Measurements from ENCODE around the gene CNTN4. TPM values are rescaled to one million over a fixed set of nuclear protein-coding genes. Genes with fewer than 3 reads are reported as not detected.

Gene CNTN4
- total and polyA plus RNA-seq, 4 donors: 15.8 to 228 (median 41.2) TPM

- ATAC-seq (ENCODE audit: low FRiP score): no peak
- H3K36me3 ChIP-seq (ENCODE audit: control insufficient read depth in 1 of 2, insufficient read depth in 2 of 2, low read length in 1 of 2): no peaks in the 10 kb centered on the region
- H3K4me3 ChIP-seq (ENCODE audit: low read length in 2 of 2): no peak overlapping the region
- H3K27ac ChIP-seq (ENCODE audit: low read depth in 1 of 2, low read length in 2 of 2): no peak overlapping the region
- intact Hi-C loops (cut with DNase I): no loop called here
- no peak for DNase-seq
- no peaks in the 10 kb centered on the region for H3K27me3 ChIP-seq (ENCODE audit: control insufficient read depth in 1 of 2, insufficient read depth in 2 of 2, low read length in 1 of 2)
- WGBS, 2 donors: 89 to 94% methylated on average over 3 of the region's 3 CpGs
- H3K4me1 ChIP-seq (ENCODE audit: control insufficient read depth in 1 of 2, insufficient read depth in 2 of 2, low read length in 2 of 2): peaks cover 0 to 2% of the 10 kb centered on the region in 2 donors
- no peaks in the 10 kb centered on the region for H3K9me3 ChIP-seq (ENCODE audit: control insufficient read depth, low read length)
Measured at GRCh38 chr3:2423143-2423542, 324.5 kb downstream of the CNTN4 start.

- Histone ChIP-seq H3K36me3 (ENCODE audit: control insufficient read depth in 1 of 2, insufficient read depth in 2 of 2, low read length in 1 of 2) (no peaks in the 10 kb centered on the region), H3K4me3 (ENCODE audit: low read length in 2 of 2) (no peak overlapping the region), H3K4me1 (ENCODE audit: control insufficient read depth in 1 of 2, insufficient read depth in 2 of 2, low read length in 2 of 2) (peaks cover 3 to 5% of the 10 kb centered on the region in 2 donors), H3K27ac (ENCODE audit: low read depth in 1 of 2, low read length in 2 of 2) (no peak overlapping the region), H3K27me3 (ENCODE audit: control insufficient read depth in 1 of 2, insufficient read depth in 2 of 2, low read length in 1 of 2) (no peaks in the 10 kb centered on the region), H3K9me3 (ENCODE audit: control insufficient read depth, low read length) (no peaks in the 10 kb centered on the region)
- 47 to 54% methylated on average over 3 of the region's 3 CpGs for WGBS, 2 donors
- intact Hi-C loops (cut with DNase I): no loop called here
- ATAC-seq (ENCODE audit: low FRiP score): no peak
- DNase-seq: no peak
Measured at GRCh38 chr3:2441558-2441957, 342.9 kb downstream of the CNTN4 start.

- no peak for DNase-seq
- WGBS, 2 donors: 71 to 73% methylated on average over 3 of the region's 3 CpGs
- Histone ChIP-seq H3K9me3 (ENCODE audit: control insufficient read depth, low read length) (no peaks in the 10 kb centered on the region), H3K27me3 (ENCODE audit: control insufficient read depth in 1 of 2, insufficient read depth in 2 of 2, low read length in 1 of 2) (no peaks in the 10 kb centered on the region), H3K4me1 (ENCODE audit: control insufficient read depth in 1 of 2, insufficient read depth in 2 of 2, low read length in 2 of 2) (peaks cover 2 to 5% of the 10 kb centered on the region in 2 donors), H3K36me3 (ENCODE audit: control insufficient read depth in 1 of 2, insufficient read depth in 2 of 2, low read length in 1 of 2) (no peaks in the 10 kb centered on the region), H3K4me3 (ENCODE audit: low read length in 2 of 2) (no peak overlapping the region), H3K27ac (ENCODE audit: low read depth in 1 of 2, low read length in 2 of 2) (no peak overlapping the region)
- intact Hi-C loops (cut with DNase I): no loop called here
- ATAC-seq (ENCODE audit: low FRiP score): no peak
Measured at GRCh38 chr3:2446146-2446545, 347.5 kb downstream of the CNTN4 start.

GRCh38 chr3:2452249-2452648 is 353.6 kb downstream of the CNTN4 start:
- Histone ChIP-seq H3K27me3 (ENCODE audit: control insufficient read depth in 1 of 2, insufficient read depth in 2 of 2, low read length in 1 of 2) (no peaks in the 10 kb centered on the region), H3K4me1 (ENCODE audit: control insufficient read depth in 1 of 2, insufficient read depth in 2 of 2, low read length in 2 of 2) (peaks cover 3 to 11% of the 10 kb centered on the region in 2 donors), H3K9me3 (ENCODE audit: control insufficient read depth, low read length) (no peaks in the 10 kb centered on the region), H3K4me3 (ENCODE audit: low read length in 2 of 2) (no peak overlapping the region), H3K36me3 (ENCODE audit: control insufficient read depth in 1 of 2, insufficient read depth in 2 of 2, low read length in 1 of 2) (no peaks in the 10 kb centered on the region), H3K27ac (ENCODE audit: low read depth in 1 of 2, low read length in 2 of 2) (no peak overlapping the region)
- DNase-seq (no peak), ATAC-seq (ENCODE audit: low FRiP score) (no peak)
- intact Hi-C loops (cut with DNase I): no loop called here
- WGBS, 2 donors: 86 to 89% methylated on average over 6 of the region's 6 CpGs

GRCh38 chr3:2454865-2455264 is 356.2 kb downstream of the CNTN4 start:
- Histone ChIP-seq H3K27ac (ENCODE audit: low read depth in 1 of 2, low read length in 2 of 2) (no peak overlapping the region), H3K27me3 (ENCODE audit: control insufficient read depth in 1 of 2, insufficient read depth in 2 of 2, low read length in 1 of 2) (no peaks in the 10 kb centered on the region), H3K4me1 (ENCODE audit: control insufficient read depth in 1 of 2, insufficient read depth in 2 of 2, low read length in 2 of 2) (peaks cover 3 to 19% of the 10 kb centered on the region in 2 donors), H3K9me3 (ENCODE audit: control insufficient read depth, low read length) (no peaks in the 10 kb centered on the region), H3K4me3 (ENCODE audit: low read length in 2 of 2) (no peak overlapping the region), H3K36me3 (ENCODE audit: control insufficient read depth in 1 of 2, insufficient read depth in 2 of 2, low read length in 1 of 2) (no peaks in the 10 kb centered on the region)
- intact Hi-C loops (cut with DNase I): no loop called here
- ATAC-seq (ENCODE audit: low FRiP score) (no peak), DNase-seq (no peak)
- WGBS, 2 donors: 31% methylated on average over 2 of the region's 2 CpGs

- Histone ChIP-seq H3K4me1 (ENCODE audit: control insufficient read depth in 1 of 2, insufficient read depth in 2 of 2, low read length in 2 of 2) (peaks cover 5 to 21% of the 10 kb centered on the region in 2 donors), H3K9me3 (ENCODE audit: control insufficient read depth, low read length) (no peaks in the 10 kb centered on the region), H3K36me3 (ENCODE audit: control insufficient read depth in 1 of 2, insufficient read depth in 2 of 2, low read length in 1 of 2) (no peaks in the 10 kb centered on the region), H3K4me3 (ENCODE audit: low read length in 2 of 2) (no peak overlapping the region), H3K27ac (ENCODE audit: low read depth in 1 of 2, low read length in 2 of 2) (no peak overlapping the region), H3K27me3 (ENCODE audit: control insufficient read depth in 1 of 2, insufficient read depth in 2 of 2, low read length in 1 of 2) (no peaks in the 10 kb centered on the region)
- ATAC-seq (ENCODE audit: low FRiP score) (no peak), DNase-seq (no peak)
- 92 to 94% methylated on average over 4 of the region's 4 CpGs for WGBS, 2 donors
- intact Hi-C loops (cut with DNase I): no loop called here
Measured at GRCh38 chr3:2456788-2457187, 358.1 kb downstream of the CNTN4 start.

GRCh38 chr3:2458816-2459215 is 360.1 kb downstream of the CNTN4 start:
- intact Hi-C loops (cut with DNase I): no loop called here
- no peaks in the 10 kb centered on the region for H3K27me3 ChIP-seq (ENCODE audit: control insufficient read depth in 1 of 2, insufficient read depth in 2 of 2, low read length in 1 of 2)
- no peaks in the 10 kb centered on the region for H3K9me3 ChIP-seq (ENCODE audit: control insufficient read depth, low read length)
- no peak overlapping the region for H3K4me3 ChIP-seq (ENCODE audit: low read length in 2 of 2)
- DNase-seq (no peak), ATAC-seq (ENCODE audit: low FRiP score) (no peak)
- peaks cover 5 to 21% of the 10 kb centered on the region in 2 donors for H3K4me1 ChIP-seq (ENCODE audit: control insufficient read depth in 1 of 2, insufficient read depth in 2 of 2, low read length in 2 of 2)
- no peaks in the 10 kb centered on the region for H3K36me3 ChIP-seq (ENCODE audit: control insufficient read depth in 1 of 2, insufficient read depth in 2 of 2, low read length in 1 of 2)
- no peak overlapping the region for H3K27ac ChIP-seq (ENCODE audit: low read depth in 1 of 2, low read length in 2 of 2)
- WGBS, 2 donors: 89 to 96% methylated on average over 2 of the region's 2 CpGs

- 94% methylated on average over 1 of the region's 1 CpG for WGBS, 2 donors
- DNase-seq (no peak), ATAC-seq (ENCODE audit: low FRiP score) (no peak)
- Histone ChIP-seq H3K36me3 (ENCODE audit: control insufficient read depth in 1 of 2, insufficient read depth in 2 of 2, low read length in 1 of 2) (no peaks in the 10 kb centered on the region), H3K27me3 (ENCODE audit: control insufficient read depth in 1 of 2, insufficient read depth in 2 of 2, low read length in 1 of 2) (no peaks in the 10 kb centered on the region), H3K4me3 (ENCODE audit: low read length in 2 of 2) (no peak overlapping the region), H3K4me1 (ENCODE audit: control insufficient read depth in 1 of 2, insufficient read depth in 2 of 2, low read length in 2 of 2) (peaks cover 0 to 3% of the 10 kb centered on the region in 2 donors), H3K9me3 (ENCODE audit: control insufficient read depth, low read length) (no peaks in the 10 kb centered on the region), H3K27ac (ENCODE audit: low read depth in 1 of 2, low read length in 2 of 2) (no peak overlapping the region)
- intact Hi-C loops (cut with DNase I): no loop called here
Measured at GRCh38 chr3:2465842-2466241, 367.2 kb downstream of the CNTN4 start.

GRCh38 chr3:2468816-2469215 is 370.1 kb downstream of the CNTN4 start:
- intact Hi-C loops (cut with DNase I): no loop called here

More at GRCh38 chr3:2468816-2469215, 370.1 kb downstream of the CNTN4 start:
- H3K4me1 ChIP-seq (ENCODE audit: control insufficient read depth in 1 of 2, insufficient read depth in 2 of 2, low read length in 2 of 2): no peaks in the 10 kb centered on the region
- ATAC-seq (ENCODE audit: low FRiP score) (no peak), DNase-seq (no peak)
- 92 to 95% methylated on average over 4 of the region's 4 CpGs for WGBS, 2 donors
- no peak overlapping the region for H3K27ac ChIP-seq (ENCODE audit: low read depth in 1 of 2, low read length in 2 of 2)
- no peaks in the 10 kb centered on the region for H3K36me3 ChIP-seq (ENCODE audit: control insufficient read depth in 1 of 2, insufficient read depth in 2 of 2, low read length in 1 of 2)
- no peaks in the 10 kb centered on the region for H3K27me3 ChIP-seq (ENCODE audit: control insufficient read depth in 1 of 2, insufficient read depth in 2 of 2, low read length in 1 of 2)
- H3K9me3 ChIP-seq (ENCODE audit: control insufficient read depth, low read length): no peaks in the 10 kb centered on the region
- H3K4me3 ChIP-seq (ENCODE audit: low read length in 2 of 2): no peak overlapping the region

All from aorta (tissue), 5 donors.